Measurements from ENCODE around the gene SPCS3.

The SPCS3 gene

GRCh38 chr4:176273736-176274135 lies 46.0 kb upstream of the SPCS3 start:
- no peak overlapping the region for H3K27ac ChIP-seq (ENCODE audit: extremely low read depth, low read depth, low read length)
- no peaks in the 10 kb centered on the region for H3K9me3 ChIP-seq (ENCODE audit: control insufficient read depth, insufficient read depth, low read depth, low read length)

More at GRCh38 chr4:176273736-176274135, 46.0 kb upstream of the SPCS3 start:
- CTCF ChIA-PET: no interaction called here
- Histone ChIP-seq H3K36me3 (ENCODE audit: control insufficient read depth in 2 of 2, insufficient read depth in 1 of 2, low read length in 2 of 2) (no peaks in the 10 kb centered on the region), H3K4me3 (ENCODE audit: low read depth, low read length) (no peak overlapping the region), H3K4me1 (ENCODE audit: control insufficient read depth, insufficient read depth, low read length) (peaks cover 3% of the 10 kb centered on the region; the same call in 1 of the 2 replicates)
- POLR2A ChIA-PET: no interaction called here
- TF ChIP-seq PRDM10 (tag by site-specific recombination; IDR thresholded peaks at IDR 0.05): no peak
- no peak for TF ChIP-seq ZFP3 (tag by site-specific recombination; IDR thresholded peaks at IDR 0.05; ENCODE audit: low read depth)
- no peak for TF ChIP-seq TRIM28 (IDR thresholded peaks at IDR 0.05; ENCODE audit: borderline replicate concordance, low read length)
- no peak for TF ChIP-seq PRDM2 (tag by site-specific recombination; IDR thresholded peaks at IDR 0.05; ENCODE audit: borderline replicate concordance)
- no peak for TF ChIP-seq GFI1B (tag by site-specific recombination; IDR thresholded peaks at IDR 0.05)
- no peak for TF ChIP-seq ZEB2 (tag by site-specific recombination; IDR thresholded peaks at IDR 0.05)
- no peak for TF ChIP-seq ZNF266 (tag by site-specific recombination; IDR thresholded peaks at IDR 0.05; ENCODE audit: low read depth)
- TF ChIP-seq ZNF214 (tag by site-specific recombination; IDR thresholded peaks at IDR 0.05; ENCODE audit: borderline replicate concordance): no peak
- TF ChIP-seq ZNF362 (tag by site-specific recombination; IDR thresholded peaks at IDR 0.05): no peak
- no peak for TF ChIP-seq ZBTB21 (tag by site-specific recombination; IDR thresholded peaks at IDR 0.05)
- TF ChIP-seq ZNF169 (tag by site-specific recombination; IDR thresholded peaks at IDR 0.05): no peak
- TF ChIP-seq ZNF18 (tag by site-specific recombination; IDR thresholded peaks at IDR 0.05): no peak
- no peak for TF ChIP-seq ZNF239 (tag by site-specific recombination; IDR thresholded peaks at IDR 0.05)
- no peak for TF ChIP-seq ZNF521 (tag by site-specific recombination; IDR thresholded peaks at IDR 0.05)
- TF ChIP-seq ZNF19 (tag by site-specific recombination; IDR thresholded peaks at IDR 0.05; ENCODE audit: low read depth): no peak
- no peak for TF ChIP-seq ZNF664 (tag by site-specific recombination; IDR thresholded peaks at IDR 0.05)
- no peak for TF ChIP-seq ZNF302 (tag by site-specific recombination; IDR thresholded peaks at IDR 0.05; ENCODE audit: low read depth)
